Nephron (organoid): ENCODE results near the gene CDK19.

ENCODE experiments used
- H3K27ac Mint-ChIP-seq, 3 experiments: 2 replicates each; pipeline ENCODE4 v1.8.0; 2020; ENCODE audit warnings: mixed read lengths in 3 of 3, mild to moderate bottlenecking in 2 of 3, moderate library complexity in 1 of 3
- H3K27me3 Mint-ChIP-seq: 2 replicates; pipeline ENCODE4 v1.8.0; 2021; ENCODE audit warnings: low read depth, mild to moderate bottlenecking, moderate library complexity, mixed read lengths
- H3K36me3 Mint-ChIP-seq: 2 replicates; pipeline ENCODE4 v1.8.0; 2020; ENCODE audit warnings: low read depth, mixed read lengths
- H3K4me1 Mint-ChIP-seq: 2 replicates; pipeline ENCODE4 v1.8.0; 2020; ENCODE audit warnings: mixed read lengths
- H3K4me3 Mint-ChIP-seq, 3 experiments: 2 replicates each; pipeline ENCODE4 v1.8.0; 2020; ENCODE audit warnings: mild to moderate bottlenecking in 3 of 3, mixed read lengths in 3 of 3, moderate library complexity in 2 of 3
- H3K9me3 Mint-ChIP-seq: 2 replicates; pipeline ENCODE4 v1.8.0; 2020; ENCODE audit warnings: mixed read lengths
- CTCF ChIP-seq, 3 experiments: fragments of 200-600 bp; sonication (generic); IDR thresholded peaks; one replicate each; pipeline ENCODE4 v1.5.0; 2021; ENCODE audit warnings: antibody characterized with exemption in 3 of 3; ENCODE audit not compliant: unreplicated experiment in 3 of 3

CDK19 gene

DNA sequence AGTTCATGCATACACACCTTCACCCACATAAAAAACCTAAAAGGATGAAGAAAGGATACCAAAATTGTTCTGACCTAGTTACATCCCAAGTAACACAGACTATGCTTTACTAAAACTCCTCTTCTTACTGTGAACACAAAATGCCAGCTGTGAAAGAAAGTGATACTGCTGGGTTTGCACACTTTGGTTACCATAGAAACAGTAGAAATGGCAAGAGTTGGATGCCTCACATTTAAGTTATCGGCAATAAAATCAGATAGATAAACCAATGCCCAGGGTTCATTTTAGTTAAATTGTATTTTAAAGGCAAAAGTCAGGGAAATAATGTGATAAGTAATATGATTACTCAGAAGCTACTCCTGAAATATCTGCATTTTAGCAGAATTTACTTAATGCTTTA is 161.9 kb downstream of the CDK19 start:
- TF ChIP-seq CTCF (IDR thresholded peaks at IDR 0.05; ENCODE audit: unreplicated experiment in 3 of 3), result no peak
- no peak overlapping the region for H3K4me3 Mint-ChIP-seq
- H3K27ac Mint-ChIP-seq, result no peak overlapping the region
- H3K4me1 Mint-ChIP-seq, result no peaks in the 10 kb centered on the region
- no peaks in the 10 kb centered on the region for H3K9me3 Mint-ChIP-seq
- no peaks in the 10 kb centered on the region for H3K27me3 Mint-ChIP-seq
- H3K36me3 Mint-ChIP-seq, result peaks cover 14% of the 10 kb centered on the region

DNA sequence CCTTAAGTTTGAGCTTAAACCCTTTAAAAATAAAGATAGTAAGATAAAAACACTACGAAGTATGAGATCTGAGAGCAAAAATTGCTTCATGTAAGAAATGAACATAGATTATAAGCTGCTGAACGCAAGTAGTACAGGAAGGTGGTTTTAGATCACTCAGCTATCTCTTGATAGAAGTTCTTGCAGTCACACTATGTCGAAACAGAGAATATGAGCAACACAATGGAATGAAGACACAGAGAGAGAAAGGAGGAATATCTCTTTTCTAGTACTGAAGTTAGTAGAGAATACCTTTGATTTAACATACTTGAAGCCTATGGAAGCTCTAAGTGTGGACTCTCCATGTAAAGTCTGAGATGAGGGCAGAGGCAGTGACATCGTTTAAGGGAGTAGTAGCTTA is 162.7 kb downstream of the CDK19 start:
- TF ChIP-seq CTCF (IDR thresholded peaks at IDR 0.05; ENCODE audit: unreplicated experiment in 3 of 3), result no peak
- H3K27ac Mint-ChIP-seq, result no peak overlapping the region
- peaks cover 14% of the 10 kb centered on the region for H3K36me3 Mint-ChIP-seq
- no peaks in the 10 kb centered on the region for H3K4me1 Mint-ChIP-seq
- no peaks in the 10 kb centered on the region for H3K9me3 Mint-ChIP-seq
- no peak overlapping the region for H3K4me3 Mint-ChIP-seq
- H3K27me3 Mint-ChIP-seq, result no peaks in the 10 kb centered on the region

DNA sequence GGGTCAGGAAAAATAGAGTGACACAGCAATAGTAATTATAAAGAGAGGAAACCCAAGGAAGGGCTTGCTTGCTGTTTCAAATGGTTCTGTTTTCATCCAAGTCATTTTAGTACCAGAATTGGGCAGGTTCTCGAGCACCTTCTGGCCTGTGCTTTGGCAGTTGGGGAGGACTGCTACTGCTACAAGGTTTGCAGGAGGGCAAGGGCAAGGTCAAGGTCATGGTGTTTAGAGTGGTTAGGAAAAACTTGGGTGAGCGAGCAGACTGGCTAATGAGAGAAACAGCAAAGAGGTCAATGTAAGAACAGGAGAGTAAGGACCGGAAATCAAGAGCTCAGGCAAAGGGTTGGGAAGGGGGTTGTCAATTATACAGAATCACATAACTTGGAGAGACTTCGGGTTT is 164.5 kb downstream of the CDK19 start:
- H3K9me3 Mint-ChIP-seq, result no peaks in the 10 kb centered on the region
- peaks cover 21% of the 10 kb centered on the region for H3K36me3 Mint-ChIP-seq
- no peaks in the 10 kb centered on the region for H3K27me3 Mint-ChIP-seq
- no peak overlapping the region for H3K27ac Mint-ChIP-seq
- no peak overlapping the region for H3K4me3 Mint-ChIP-seq
- no peak for TF ChIP-seq CTCF (IDR thresholded peaks at IDR 0.05; ENCODE audit: unreplicated experiment in 3 of 3)
- no peaks in the 10 kb centered on the region for H3K4me1 Mint-ChIP-seq

DNA sequence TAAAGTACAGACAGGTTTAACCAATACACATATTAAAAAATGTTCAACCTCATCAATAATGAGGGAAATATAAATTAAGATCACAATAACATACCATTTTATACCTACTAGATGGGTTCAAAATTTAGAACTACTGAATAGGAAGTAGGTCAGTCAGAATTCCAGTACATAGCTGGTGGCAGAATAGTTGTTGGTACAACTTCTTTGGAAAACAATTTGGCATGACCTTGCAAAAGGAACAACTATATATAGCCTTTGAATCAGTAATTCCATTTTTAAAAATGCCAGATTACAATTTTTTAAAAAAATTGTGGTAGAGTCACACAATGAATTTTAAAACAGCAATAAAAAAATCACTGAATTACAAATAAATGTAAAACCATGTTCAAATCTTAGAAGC is 165.6 kb downstream of the CDK19 start:
- no peak for TF ChIP-seq CTCF (IDR thresholded peaks at IDR 0.05; ENCODE audit: unreplicated experiment in 3 of 3)
- no peak overlapping the region for H3K27ac Mint-ChIP-seq
- no peaks in the 10 kb centered on the region for H3K9me3 Mint-ChIP-seq
- H3K36me3 Mint-ChIP-seq, result peaks cover 27% of the 10 kb centered on the region
- no peaks in the 10 kb centered on the region for H3K4me1 Mint-ChIP-seq
- H3K4me3 Mint-ChIP-seq, result no peak overlapping the region
- no peaks in the 10 kb centered on the region for H3K27me3 Mint-ChIP-seq

DNA sequence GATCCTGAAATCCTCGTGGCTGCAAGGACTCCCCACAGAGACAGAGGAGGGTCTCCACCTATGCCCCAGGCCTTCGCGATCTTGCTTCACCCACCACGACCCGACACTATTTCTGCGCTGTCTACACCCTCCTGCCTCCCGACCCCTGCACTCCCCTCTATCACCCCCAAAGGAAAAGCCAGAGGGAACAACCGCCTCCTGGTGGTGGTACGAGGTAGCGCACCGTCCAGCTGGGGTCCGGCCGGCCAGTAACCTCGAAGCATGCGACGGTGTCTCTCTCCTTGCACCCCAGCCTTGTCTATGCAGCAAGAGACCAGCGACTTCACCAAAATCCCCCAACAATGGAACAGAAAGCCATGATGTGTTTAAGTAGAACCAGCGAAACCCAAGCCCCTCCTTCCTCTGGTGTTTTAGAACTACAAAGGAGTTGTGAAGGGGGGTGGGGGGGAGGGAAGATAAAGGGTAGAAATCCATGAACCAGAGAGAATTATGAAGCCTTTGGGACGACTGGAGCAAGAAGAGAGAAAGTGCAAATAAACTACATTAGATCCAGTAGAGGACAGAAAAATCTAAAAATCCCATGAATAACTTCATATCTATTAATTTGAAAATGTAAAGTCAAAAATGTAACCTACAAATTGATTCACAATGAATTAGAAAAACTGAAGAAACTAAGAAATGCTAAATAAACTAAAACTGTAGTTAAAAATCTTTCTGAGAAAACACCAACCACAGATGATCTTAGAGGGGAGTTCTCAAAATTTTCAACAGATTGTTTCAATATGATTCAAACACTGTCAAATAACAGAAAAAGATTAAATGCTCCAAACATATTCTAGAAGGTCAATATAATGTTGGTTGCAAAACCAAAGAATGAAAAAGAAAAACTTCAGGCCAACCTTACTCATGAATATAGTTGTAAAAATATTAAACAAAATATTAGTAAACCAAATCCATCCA is 168.0 kb downstream of the CDK19 start:
- TF ChIP-seq CTCF (IDR thresholded peaks at IDR 0.05; ENCODE audit: unreplicated experiment in 3 of 3), result peak in 1 of 3 experiments; percentile 19
- Mint-ChIP-seq H3K4me1 (no peaks in the 10 kb centered on the region), H3K4me3 (no peak overlapping the region), H3K36me3 (peaks cover 27% of the 10 kb centered on the region), H3K27ac (no peak overlapping the region), H3K9me3 (no peaks in the 10 kb centered on the region), H3K27me3 (no peaks in the 10 kb centered on the region)

GRCh38 chr6:110646419-110646698 is 168.9 kb downstream of the CDK19 start:
- no peak overlapping the region for H3K4me3 Mint-ChIP-seq
- no peaks in the 10 kb centered on the region for H3K9me3 Mint-ChIP-seq
- no peaks in the 10 kb centered on the region for H3K4me1 Mint-ChIP-seq
- H3K36me3 Mint-ChIP-seq, result peaks cover 30% of the 10 kb centered on the region
- no peaks in the 10 kb centered on the region for H3K27me3 Mint-ChIP-seq
- no peak for TF ChIP-seq CTCF (IDR thresholded peaks at IDR 0.05; ENCODE audit: unreplicated experiment in 3 of 3)
- H3K27ac Mint-ChIP-seq, result no peak overlapping the region
